GM19397 (cell line): ENCODE results near the gene ATP6V0A4.
"Not testable (repeated sequence)": the region's sequence is repeated elsewhere in the genome, so short reads cannot be mapped to it uniquely, and the experiment has no call there.

Experiments
- ATAC-seq: cut with Tn5 transposase; IDR thresholded peaks from one replicate; pipeline ENCODE4 v1.9.1; 2021; ENCODE audit warnings: mild to moderate bottlenecking, moderate library complexity; ENCODE audit not compliant: unreplicated experiment

The ATP6V0A4 gene

DNA sequence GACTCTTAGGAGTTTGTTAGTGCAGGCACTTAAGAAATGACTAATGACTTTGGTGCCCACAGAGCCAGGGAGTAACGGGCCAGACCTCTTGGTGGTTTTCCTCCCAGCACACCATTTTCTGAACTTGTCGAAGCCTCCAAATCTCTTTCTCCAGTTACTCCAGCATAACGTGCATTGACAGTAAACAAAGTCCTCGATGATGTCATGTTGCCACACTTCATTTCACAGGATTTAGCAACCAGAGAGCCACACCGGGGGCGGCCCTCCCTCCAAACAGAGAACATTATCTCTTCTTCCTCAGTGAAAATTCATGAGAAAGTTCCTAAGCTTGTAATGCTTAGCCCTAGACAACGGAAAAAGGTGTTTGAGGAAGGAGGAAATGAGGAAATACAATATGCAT lies 92.8 kb downstream of the ATP6V0A4 start:
- no peak for ATAC-seq

DNA sequence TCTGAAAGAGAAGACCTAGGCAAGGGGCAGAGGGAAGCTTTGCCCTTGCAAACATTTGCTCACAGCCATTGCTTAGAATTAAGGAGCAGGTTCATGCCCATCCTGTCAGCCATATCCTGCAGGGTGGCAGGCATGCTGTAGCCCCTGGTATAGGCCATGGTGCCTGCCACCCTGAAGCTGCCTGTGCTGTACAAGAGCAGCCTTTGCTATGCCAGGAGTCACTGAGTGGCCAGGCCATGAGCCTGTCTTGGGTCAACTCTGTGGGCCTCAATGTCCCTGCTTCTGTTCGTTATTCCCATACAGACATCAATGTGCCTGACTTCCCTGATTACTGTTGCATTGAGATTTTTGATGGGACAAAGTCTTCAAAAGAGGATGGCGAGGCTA lies 96.5 kb downstream of the ATP6V0A4 start:
- no peak for ATAC-seq

DNA sequence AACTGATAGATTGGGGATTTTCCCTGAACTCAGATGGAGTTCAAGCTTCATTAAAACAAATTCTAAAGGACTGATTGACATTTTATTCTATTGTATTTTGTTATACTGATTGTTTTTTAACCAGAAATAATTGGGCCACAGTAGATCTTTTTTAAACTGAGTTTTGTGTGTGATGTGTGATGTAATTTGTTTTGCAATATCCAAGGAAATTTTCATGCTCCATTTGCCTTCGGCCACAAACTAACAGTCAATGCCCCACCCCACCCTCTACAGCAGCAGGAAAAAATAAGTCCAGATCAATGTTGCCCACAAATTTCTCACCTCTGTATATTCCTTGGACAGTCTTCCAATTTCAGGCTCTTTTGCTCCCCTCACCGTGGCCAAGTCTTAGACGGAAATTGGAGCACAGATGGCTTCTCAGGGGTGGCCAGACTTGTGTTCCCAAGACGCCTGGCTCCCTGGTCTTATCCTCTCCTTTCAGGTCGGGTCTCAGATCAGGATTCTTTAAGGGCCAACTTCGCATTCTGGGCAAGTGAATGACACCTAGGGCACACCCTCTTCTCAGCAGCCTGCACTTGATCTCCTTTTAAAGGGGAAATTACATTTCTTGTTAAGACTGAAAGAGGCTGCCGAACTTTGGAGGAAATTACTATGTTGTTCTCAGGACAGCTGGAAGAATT lies 97.0 kb downstream of the ATP6V0A4 start, which contains the start of gene SVOPL:
TSS of gene SVOPL (minus strand) at position 506 of the 680 bp plus-strand sequence. CDS start 22,317 bp downstream, outside the sequence.
- ATAC-seq, result no peak

DNA sequence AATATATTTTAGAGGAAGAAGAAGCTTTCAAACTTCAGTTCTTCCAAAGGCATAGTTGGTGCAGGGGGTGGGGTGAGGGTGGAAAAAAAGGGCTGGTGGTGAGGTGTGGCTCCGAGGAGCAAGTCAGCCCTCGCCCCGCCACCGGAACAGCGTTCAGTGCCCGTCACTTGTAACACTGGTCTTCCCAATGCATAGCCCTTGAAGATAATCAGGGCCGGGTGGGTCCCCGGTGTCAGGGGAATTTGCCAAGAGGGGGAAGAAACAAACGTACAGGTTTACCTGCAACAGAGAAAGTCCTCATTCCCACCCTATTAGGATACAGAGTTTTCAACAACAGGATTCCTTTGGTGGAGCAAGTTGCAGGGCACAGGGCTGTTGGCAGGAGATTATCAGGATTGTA lies 98.3 kb downstream of the ATP6V0A4 start:
- no peak for ATAC-seq

DNA sequence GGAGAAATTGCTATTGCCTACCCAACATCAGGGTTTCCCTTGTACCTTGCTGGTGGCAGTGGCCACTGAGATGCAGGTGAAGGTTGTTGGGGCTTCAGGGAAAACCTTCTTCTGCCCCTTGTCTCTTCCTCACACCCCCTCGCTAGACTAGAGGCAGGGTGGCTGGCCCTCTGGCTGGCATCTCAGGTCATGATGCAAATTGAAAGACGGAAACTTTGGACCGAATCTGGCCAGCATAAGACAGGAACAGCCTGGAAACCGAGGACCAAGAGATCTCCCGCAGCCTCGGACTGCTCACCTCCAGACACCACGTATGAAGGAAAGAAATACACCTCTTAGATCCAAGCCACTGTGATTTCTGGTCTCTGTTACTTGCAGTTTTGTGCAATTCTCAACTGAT lies 99.7 kb downstream of the ATP6V0A4 start:
- no peak for ATAC-seq

DNA sequence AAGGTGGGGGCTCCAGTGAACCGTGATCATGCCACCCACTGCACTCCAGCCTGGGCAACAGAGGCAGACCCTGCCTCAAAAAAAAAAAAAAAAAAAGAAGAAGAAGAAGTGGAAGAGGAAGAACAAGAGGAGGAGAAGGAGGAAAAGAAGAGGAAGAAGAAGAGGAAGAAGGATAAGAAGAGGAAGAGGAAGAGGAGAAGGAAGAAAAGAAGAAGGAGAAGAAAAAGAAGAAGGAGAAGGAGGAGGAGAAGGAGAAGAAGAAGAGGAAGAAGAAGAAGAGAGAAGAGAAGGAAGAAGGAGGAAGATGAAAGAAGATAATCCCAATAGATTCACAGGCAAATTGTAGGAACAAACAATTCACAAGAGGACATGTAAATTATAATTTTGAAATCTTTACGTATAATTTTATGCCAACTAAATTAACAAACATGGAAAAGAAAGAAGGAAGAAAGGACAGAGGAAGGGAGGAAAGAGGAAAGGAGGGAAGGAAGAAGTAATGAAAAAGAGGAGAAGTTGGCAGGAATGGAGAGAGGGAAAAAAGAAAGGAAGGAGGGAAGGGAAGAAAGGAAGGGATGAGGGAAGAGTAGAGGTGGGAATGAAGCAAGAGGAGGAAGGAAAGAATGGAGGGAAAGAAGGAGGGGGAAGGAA lies 100.3 kb downstream of the ATP6V0A4 start:
- no peak for ATAC-seq

DNA sequence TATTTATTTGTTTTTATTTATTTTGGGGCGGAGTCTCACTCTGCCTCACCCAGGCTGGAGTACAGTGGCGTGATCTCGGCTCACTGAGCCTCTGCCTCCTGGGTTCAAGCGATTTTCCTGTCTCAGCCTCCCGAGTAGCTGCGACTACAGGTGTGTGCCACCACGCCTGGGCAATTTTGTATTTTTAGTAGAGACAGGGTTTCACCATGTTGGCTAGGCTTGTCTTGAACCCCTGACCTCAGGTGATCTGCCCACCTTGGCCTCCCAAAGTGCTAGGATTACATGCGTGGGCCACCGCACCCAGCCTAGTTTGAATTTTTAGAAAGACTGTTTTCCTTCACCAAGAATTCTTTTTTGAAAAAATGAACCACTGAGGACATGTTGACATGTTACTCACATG lies 102.2 kb downstream of the ATP6V0A4 start:
- not testable (repeated sequence) for ATAC-seq

DNA sequence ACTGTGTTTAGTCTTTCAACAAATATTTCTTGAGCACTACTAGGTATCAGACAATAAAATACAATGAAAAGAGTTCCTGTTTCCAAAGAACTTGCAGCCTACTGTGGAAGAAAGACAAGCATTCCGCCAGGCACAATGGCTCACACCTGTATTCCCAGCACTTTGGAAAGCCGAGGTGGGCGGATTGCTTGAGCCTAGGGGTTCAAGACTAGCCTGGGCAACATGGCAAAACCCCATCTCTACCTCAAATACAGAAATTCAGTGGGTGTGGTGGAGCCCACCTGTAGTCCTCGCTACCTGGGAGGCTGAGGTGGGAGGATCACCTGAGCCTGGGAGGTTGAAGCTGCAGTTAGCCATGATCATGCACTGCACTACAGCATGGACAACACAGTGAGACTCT lies 102.9 kb downstream of the ATP6V0A4 start:
- no peak for ATAC-seq

DNA sequence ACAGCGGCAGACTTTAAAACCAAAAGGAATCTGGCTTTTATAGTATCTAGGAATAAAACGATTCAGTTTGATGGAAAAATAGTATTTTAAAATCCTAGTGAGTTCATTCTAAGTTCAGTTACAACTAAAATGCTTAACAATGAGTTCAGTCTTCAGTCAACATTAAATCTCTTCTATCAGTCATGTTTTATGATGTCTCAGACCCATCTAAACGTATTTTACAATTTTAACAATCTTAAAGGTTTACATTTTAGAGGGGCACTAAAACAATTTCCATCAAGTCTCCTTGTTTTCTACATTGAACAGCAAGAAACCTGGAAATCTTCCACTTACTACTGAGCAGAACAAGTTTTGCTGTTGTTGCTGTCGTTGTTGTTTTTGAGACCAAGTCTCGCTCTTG lies 106.8 kb downstream of the ATP6V0A4 start:
- no peak for ATAC-seq

DNA sequence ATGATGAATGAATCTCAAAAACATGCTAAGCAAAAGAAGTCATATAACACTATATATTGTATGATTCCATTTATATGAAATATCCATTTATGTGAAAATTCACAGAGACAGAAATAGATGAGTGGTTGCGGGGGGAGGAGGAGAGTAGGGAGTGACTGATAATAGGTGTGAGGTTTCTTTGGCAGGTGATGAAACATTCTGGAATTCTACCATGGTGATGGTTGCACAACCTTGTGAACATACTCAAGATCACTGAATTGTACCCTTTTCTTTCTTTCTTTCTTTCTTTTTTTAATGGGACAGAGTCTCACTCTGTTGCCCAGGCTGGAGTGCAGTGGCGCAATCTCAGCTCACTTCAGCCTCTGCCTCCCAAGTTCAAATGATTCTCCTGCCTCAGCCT lies 107.5 kb downstream of the ATP6V0A4 start:
- ATAC-seq, result no peak

DNA sequence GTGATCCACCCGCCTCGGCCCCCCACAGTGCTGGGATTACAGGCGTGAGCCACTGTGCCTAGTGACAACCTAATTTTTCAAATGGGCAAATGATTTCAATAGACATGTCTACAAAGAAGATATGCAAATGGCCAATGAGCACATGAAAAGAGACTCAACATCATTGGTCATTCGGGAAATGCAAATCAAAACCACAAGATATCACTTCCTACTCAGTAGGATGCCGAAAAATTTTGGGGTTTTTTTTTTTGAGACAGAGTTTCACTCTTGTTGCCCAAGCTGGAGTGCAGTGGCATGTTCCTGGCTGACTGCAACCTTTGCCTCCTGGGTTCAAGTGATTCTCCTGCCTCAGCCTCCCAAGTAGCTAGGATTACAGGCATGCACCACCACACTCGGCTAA lies 110.0 kb downstream of the ATP6V0A4 start:
- ATAC-seq, result not testable (repeated sequence)

DNA sequence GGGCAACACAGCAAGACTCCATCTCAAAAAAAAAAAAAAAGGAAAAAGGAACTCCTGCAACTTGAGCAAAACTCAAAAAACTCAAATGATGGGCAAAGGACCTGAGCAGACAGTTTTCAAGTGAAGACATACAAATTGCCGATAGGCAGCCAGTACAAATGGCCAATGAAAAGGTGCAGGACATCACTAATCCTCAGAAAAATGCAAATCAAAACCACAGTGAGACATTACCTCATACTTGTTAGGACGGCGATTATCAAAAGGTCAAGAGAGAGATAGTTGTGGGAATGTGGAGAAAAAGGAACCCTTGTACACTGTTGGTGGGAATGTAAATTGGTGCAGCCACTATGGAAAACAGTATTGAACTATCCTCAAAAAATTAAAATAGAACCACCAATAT lies 113.7 kb downstream of the ATP6V0A4 start:
- ATAC-seq, result no peak

DNA sequence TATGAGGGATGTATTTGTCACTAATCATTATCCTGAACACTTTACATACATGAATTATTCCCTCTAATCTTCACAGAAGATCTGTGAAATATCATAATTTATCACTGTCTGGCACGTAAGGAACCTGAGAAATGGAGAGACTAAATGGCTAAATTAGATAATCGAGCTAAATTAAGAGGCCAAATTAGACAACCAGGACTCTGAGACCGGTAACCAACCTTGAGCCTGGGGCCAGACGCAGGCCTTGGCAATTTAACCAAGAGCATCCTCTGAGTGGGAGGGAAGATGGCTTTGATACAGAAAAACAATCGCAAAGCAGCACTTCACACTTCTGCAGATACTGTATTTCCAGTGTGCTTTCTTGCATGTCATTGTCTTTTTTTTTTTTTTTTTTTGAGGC lies 118.2 kb downstream of the ATP6V0A4 start:
- no peak for ATAC-seq

DNA sequence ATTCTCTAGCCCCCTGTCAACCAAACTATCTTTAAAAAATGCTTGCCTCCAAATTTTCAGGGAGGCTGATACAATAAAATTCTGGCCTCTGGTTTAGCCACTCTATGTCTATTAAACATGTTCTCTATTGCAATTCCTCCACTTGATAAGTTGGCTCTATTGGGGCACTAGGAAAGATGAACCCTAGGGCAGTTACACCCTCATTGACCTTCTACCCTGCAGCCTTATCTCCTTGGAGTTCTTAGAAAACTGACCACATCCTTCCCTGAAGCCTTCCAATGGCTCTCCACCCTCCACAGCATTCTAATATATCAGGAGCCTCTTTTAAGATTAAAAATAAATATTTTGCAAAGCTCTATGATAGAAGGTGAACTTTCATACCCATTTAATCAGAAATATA lies 127.4 kb downstream of the ATP6V0A4 start:
- ATAC-seq, result no peak

DNA sequence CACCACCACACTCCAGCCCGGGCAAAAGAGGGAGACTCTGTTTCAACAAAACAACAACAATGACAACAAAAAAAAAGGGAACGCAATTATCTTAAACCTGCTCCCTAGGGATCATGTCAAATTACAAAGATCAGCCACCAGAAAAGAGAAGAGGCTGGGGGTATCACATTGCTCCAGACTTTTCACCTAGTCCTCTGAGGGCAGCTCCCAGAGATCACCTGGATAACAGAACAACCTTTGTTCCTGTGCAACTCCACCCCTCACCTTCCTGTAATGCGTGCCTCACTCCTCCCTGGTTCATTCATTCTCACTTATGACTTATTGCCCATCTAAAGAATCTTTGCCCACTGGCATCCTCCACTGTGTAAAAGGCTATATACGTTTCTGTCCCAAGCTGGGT lies 128.6 kb downstream of the ATP6V0A4 start:
- no peak for ATAC-seq

DNA sequence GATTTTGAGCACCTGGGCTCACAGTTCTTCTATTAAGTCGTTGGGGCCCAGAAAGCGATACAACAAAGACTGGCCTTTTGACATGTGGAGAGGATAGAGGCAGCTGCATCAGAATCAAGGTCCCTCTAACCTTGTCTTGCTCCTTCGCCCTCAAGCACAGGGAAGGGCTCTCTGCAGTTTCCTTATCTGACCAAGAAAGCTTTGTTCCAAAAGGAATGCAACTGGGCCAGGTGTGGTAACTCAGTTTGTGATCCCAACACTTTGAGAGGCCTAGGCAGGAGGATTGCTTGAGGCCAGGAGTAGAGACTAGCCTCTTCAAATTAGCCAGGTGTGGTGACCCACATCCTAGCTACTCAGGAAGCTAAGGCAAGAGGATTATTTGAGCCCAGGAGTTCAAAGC lies 129.1 kb downstream of the ATP6V0A4 start:
- no peak for ATAC-seq

DNA sequence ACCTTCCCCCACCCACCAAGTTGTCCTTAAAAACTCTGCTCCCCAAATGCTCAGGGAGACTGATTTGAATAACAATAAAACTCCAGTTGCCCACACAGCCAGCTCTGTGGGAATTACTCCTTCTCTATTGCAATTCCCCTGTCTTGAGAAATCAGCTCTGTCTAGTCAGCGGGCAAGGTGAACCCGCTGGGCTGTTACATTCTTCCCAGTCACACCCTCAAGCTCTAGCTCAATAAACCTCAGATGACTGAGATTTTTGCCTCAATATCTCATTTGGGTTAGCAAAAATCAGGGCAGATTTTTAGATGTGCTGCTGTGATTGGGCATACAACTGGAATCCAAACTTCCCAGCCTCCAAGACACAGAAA lies 129.8 kb downstream of the ATP6V0A4 start:
- ATAC-seq, result no peak

DNA sequence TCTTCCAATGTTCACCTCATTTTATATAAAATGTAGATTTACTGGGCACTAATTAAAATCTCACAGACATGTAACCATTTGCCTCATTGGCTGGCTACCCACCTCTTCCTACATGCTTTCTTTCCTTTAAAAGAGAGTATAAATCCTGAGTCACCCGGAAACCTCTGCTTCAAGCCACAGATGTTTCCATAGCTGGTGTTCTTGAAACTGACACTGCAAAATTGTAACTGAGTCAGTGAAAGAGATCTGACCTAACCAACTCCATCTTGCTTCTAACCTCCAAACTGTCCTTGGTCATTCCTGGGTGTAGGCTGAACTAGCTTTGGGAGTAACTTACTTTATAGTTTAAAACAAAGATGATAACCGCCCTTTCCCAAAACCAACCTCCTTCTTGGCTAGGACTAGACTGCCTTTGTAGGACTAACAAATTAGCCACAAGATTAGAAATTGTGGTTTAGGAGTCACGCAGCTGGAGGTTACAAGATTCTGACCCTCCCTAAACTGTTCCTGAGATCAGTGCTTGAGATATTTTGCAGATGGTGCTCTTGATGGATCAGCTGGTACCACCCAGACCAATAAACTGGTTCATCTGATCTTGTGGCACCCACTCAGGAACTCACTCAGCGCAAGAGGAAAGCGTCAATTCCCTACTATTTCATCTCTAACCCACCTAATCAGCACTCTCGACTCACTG lies 130.3 kb downstream of the ATP6V0A4 start:
- ATAC-seq, result no peak

DNA sequence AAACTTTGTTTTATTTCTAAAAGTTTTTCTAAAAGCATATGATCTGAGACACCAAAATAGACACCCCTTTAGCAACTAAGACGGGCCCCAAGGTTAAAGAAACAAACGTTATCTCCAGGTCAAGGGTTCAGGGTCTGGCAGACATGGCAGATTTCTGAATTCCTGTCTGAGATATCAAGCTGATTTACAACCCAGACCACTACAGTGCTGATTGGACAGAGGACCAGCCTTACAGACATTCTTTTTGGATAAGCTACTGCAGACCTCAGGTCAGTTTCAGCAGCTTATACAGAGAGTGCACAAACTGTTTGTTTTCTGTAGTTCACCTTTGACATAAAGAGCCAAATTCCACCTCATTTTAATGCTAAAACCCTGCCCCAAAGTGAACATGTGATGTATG lies 131.6 kb downstream of the ATP6V0A4 start:
- no peak for ATAC-seq

DNA sequence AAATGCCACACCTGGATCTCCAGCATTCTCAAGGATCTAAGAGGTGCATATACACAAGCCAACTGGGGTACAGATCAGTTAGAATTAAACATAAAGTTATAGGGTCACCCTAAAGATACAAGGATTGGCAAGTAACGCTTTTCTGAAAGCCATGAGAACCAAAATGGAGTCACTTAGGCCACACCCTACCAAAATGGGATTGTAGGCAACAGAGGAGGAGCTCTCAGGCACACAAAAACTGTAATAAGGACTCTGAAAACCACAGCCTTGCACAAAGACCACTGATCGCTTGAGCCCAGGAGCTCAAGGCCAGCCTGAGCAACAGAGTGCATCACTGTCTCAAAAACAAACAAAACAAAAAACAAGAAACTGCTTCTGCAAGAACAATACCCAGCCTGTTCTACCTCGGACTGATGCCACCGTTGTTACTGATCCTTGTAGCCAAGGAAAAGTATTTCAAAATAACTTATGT lies 132.3 kb downstream of the ATP6V0A4 start:
- ATAC-seq, result no peak

DNA sequence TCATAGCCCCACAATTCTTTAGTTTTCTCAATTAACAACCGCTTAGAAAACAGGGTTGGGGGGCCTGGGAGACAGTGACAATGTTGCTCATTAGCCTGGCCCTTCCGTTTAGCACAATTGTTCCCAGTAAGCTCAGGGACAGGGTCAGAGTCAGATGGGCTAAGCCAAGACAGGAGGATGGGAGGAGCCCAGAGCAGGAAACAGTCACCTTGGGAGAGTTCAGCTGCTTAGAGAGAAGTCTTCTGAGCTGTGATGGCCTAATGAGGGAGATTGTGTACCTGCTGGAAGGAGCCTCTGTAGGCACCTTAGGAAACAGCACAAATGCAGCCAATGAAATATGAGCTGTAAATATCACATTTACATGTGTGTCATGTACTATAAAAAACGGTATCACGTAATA lies 132.7 kb downstream of the ATP6V0A4 start:
- no peak for ATAC-seq
